Sigmoid colon (tissue), 7 donors: ENCODE results near the gene INO80E. TPM values are rescaled to one million over a fixed set of nuclear protein-coding genes. Genes with fewer than 3 reads are reported as not detected.

Experiments used
- DNase-seq: peaks from one replicate; pipeline ENCODE4 v3.0.0-alpha.2; 2019
- H3K27ac ChIP-seq, 4 donors: fragments of 200-600 bp; sonication (generic); one replicate each; pipeline ENCODE4 v1.5.1; 2016 to 2019; ENCODE audit warnings: mild to moderate bottlenecking in 1 of 4
- H3K27me3 ChIP-seq, 3 donors: fragments of 200-600 bp; sonication (generic); one replicate each; pipeline ENCODE4 v1.5.1; 2019; ENCODE audit warnings: mild to moderate bottlenecking in 1 of 3
- H3K36me3 ChIP-seq, 4 donors: fragments of 200-600 bp; sonication (generic); one replicate each; pipeline ENCODE4 v1.5.1; 2016 to 2019
- H3K4me1 ChIP-seq, 4 donors: fragments of 200-600 bp; sonication (generic); one replicate each; pipeline ENCODE4 v1.5.1; 2017 to 2019
- H3K4me3 ChIP-seq, 4 donors: fragments of 200-600 bp; sonication (generic); one replicate each; pipeline ENCODE4 v1.5.1; 2017 to 2019; ENCODE audit warnings: mild to moderate bottlenecking in 2 of 4, moderate library complexity in 1 of 4
- H3K9me3 ChIP-seq, 4 donors: fragments of 200-600 bp in 3 of 4; sonication (generic) in 3 of 4; one replicate each; pipeline versions ENCODE4 v1.5.1 to v1.6.1; 2013 to 2019
- CTCF ChIP-seq, 4 experiments: fragments of 450-650 bp in 3 of 4; fragments of 200-600 bp in 1 of 4; IDR thresholded peaks; one replicate each; pipeline ENCODE4 v1.5.1; 2016 to 2019; ENCODE audit warnings: antibody characterized with exemption in 4 of 4, mild to moderate bottlenecking in 3 of 4, moderate library complexity in 2 of 4
- EP300 ChIP-seq, 4 donors: sonication (generic); formaldehyde crosslinking; IDR thresholded peaks; one replicate each; pipeline ENCODE4 v1.6.1; 2017; ENCODE audit warnings: antibody characterized with exemption in 4 of 4
- POLR2A ChIP-seq, 2 donors: fragments of 450-650 bp; IDR thresholded peaks; one replicate each; pipeline ENCODE4 v1.6.1; 2016; ENCODE audit warnings: antibody characterized with exemption in 2 of 2, mild to moderate bottlenecking in 2 of 2, moderate library complexity in 2 of 2
- POLR2AphosphoS5 ChIP-seq, 4 donors: sonication (generic); formaldehyde crosslinking; IDR thresholded peaks; one replicate each; pipeline ENCODE4 v1.6.1; 2017; ENCODE audit warnings: antibody characterized with exemption in 4 of 4
- WGBS, 2 donors: extraction: QIAGEN DNeasy Blood & Tissue Kit; methylation state at CpG; one replicate each; pipeline ENCODE4 v1.1.7; 2013; 5-methylcytosine and 5-hydroxymethylcytosine counted together
- intact Hi-C: fragments of 100-400 bp; cut with DNase I; formaldehyde crosslinking; loops from one replicate; pipeline ENCODE4 v1.15.1; 2023
- polyA plus RNA-seq, 3 donors: library from polyadenylated mRNA; stranded (reverse); fragments of 200-250 nt; gene quantifications; one replicate each; pipeline ENCODE4 v1.2.3, GENCODE V29; 2013
- total RNA-seq, 4 donors: library from RNA; depleted of rRNA; stranded (reverse); fragments of >200 nt; gene quantifications; one replicate each; pipeline ENCODE4 v1.1.0, GENCODE V29; 2016
- donor health status: healthy with polysubstance abuse.
- donor health status: Bipolar disorder and iron deficiency.
- donor health status: healthy.

Gene INO80E
- total and polyA plus RNA-seq, 7 donors, result 49.2 to 174 (median 59.8) TPM

GRCh38 chr16:29975134-29975538, 20.9 kb upstream of the INO80E start:
- Histone ChIP-seq H3K27me3 (no peaks in the 10 kb centered on the region), H3K36me3 (peaks cover 18 to 41% (median 26%) of the 10 kb centered on the region in 4 donors), H3K4me3 (peak overlapping the region; percentile 81 to 86 (median 84)), H3K27ac (peak overlapping the region; percentile 21 to 93 (median 92)), H3K4me1 (peaks cover 0 to 35% (median 32%) of the 10 kb centered on the region in 4 donors), H3K9me3 (no peaks in the 10 kb centered on the region)
- intact Hi-C loops, result no loop called here
- no peak for DNase-seq
- 67% methylated on average over 5 of the region's 5 CpGs for WGBS, 2 donors
- TF ChIP-seq POLR2A (IDR thresholded peaks at IDR 0.05) (no peak), EP300 (IDR thresholded peaks at IDR 0.05) (no peak), POLR2AphosphoS5 (IDR thresholded peaks at IDR 0.05) (no peak), CTCF (IDR thresholded peaks at IDR 0.05) (no peak)

- peaks cover 18 to 44% (median 34%) of the 10 kb centered on the region in 4 donors for H3K36me3 ChIP-seq
- DNase-seq, result no peak
- intact Hi-C loops, result no loop called here
- no peaks in the 10 kb centered on the region for H3K9me3 ChIP-seq
- H3K4me3 ChIP-seq, result peak overlapping the region in 2 of 4 donors; percentile 82 to 86
- WGBS, 2 donors, result 26 to 30% methylated on average over 6 of the region's 6 CpGs
- peak overlapping the region; percentile 1 to 93 (median 56) for H3K27ac ChIP-seq
- no peak for TF ChIP-seq EP300 (IDR thresholded peaks at IDR 0.05)
- TF ChIP-seq CTCF (IDR thresholded peaks at IDR 0.05), result no peak
- no peak for TF ChIP-seq POLR2A (IDR thresholded peaks at IDR 0.05)
- no peak for TF ChIP-seq POLR2AphosphoS5 (IDR thresholded peaks at IDR 0.05)
- H3K4me1 ChIP-seq, result peaks cover 0 to 35% (median 32%) of the 10 kb centered on the region in 4 donors
- H3K27me3 ChIP-seq, result no peaks in the 10 kb centered on the region
These were observed 20.1 kb upstream of the INO80E start for GRCh38 chr16:29975811-29976511.

GRCh38 chr16:29977063-29977825, 18.8 kb upstream of the INO80E start:
- Histone ChIP-seq H3K36me3 (peaks cover 25 to 47% (median 44%) of the 10 kb centered on the region in 4 donors), H3K27ac (peak overlapping the region; percentile 1 to 92 (median 27)), H3K4me3 (no peak overlapping the region), H3K27me3 (no peaks in the 10 kb centered on the region), H3K4me1 (peaks cover 0 to 35% (median 32%) of the 10 kb centered on the region in 4 donors), H3K9me3 (no peaks in the 10 kb centered on the region)
- DNase-seq, result no peak
- intact Hi-C loops, result no loop called here
- TF ChIP-seq CTCF (IDR thresholded peaks at IDR 0.05) (no peak), POLR2AphosphoS5 (IDR thresholded peaks at IDR 0.05) (no peak), POLR2A (IDR thresholded peaks at IDR 0.05) (no peak), EP300 (IDR thresholded peaks at IDR 0.05) (no peak)
- 89 to 95% methylated on average over 9 of the region's 9 CpGs for WGBS, 2 donors

- Histone ChIP-seq H3K4me3 (no peak overlapping the region), H3K4me1 (peaks cover 0 to 35% (median 31%) of the 10 kb centered on the region in 4 donors), H3K27me3 (no peaks in the 10 kb centered on the region), H3K9me3 (no peaks in the 10 kb centered on the region), H3K36me3 (peaks cover 31 to 55% (median 51%) of the 10 kb centered on the region in 4 donors), H3K27ac (peak overlapping the region in 1 of 4 donors; percentile 34)
- DNase-seq, result no peak
- 96% methylated on average over 9 of the region's 9 CpGs for WGBS, 2 donors
- TF ChIP-seq CTCF (IDR thresholded peaks at IDR 0.05) (no peak), POLR2AphosphoS5 (IDR thresholded peaks at IDR 0.05) (no peak), EP300 (IDR thresholded peaks at IDR 0.05) (no peak), POLR2A (IDR thresholded peaks at IDR 0.05) (no peak)
- intact Hi-C loops, result no loop called here
These were observed 18.0 kb upstream of the INO80E start for GRCh38 chr16:29978081-29978480.
